ENCODE measurements around the gene MINDY4B. TPM values are rescaled to one million over a fixed set of nuclear protein-coding genes. Genes with fewer than 3 reads are reported as not detected.

MINDY4B gene
- total RNA-seq, 3 donors from 2014 or later (not counting 1 experiment from before 2014, with no cell fraction given): not detected

- Mint-ChIP-seq H3K4me3 (no peak overlapping the region), H3K36me3 (no peaks in the 10 kb centered on the region), H3K27ac (no peak overlapping the region), H3K4me1 (no peaks in the 10 kb centered on the region), H3K9me3 (no peaks in the 10 kb centered on the region), H3K27me3 (ENCODE audit: low read depth in 2 of 2) (peaks cover 11 to 43% of the 10 kb centered on the region in 2 donors)
- Histone ChIP-seq H3K9me3 (ENCODE audit: control insufficient read depth, insufficient read depth, low read length) (no peaks in the 10 kb centered on the region), H3K27ac (ENCODE audit: low read length) (no peak overlapping the region), H3K4me1 (ENCODE audit: control insufficient read depth, insufficient read depth, low read length) (no peaks in the 10 kb centered on the region), H3K36me3 (ENCODE audit: control insufficient read depth, insufficient read depth, low read length) (no peaks in the 10 kb centered on the region), H3K4me3 (ENCODE audit: low read length) (no peak overlapping the region), H3K27me3 (ENCODE audit: control insufficient read depth, insufficient read depth, low read length) (no peaks in the 10 kb centered on the region)
- ATAC-seq (no peak), DNase-seq (no peak)
- 100% methylated on average over 1 of the region's 1 CpG for WGBS (ENCODE audit: insufficient coverage)
- intact Hi-C loops (cut with micrococcal nuclease): no loop called here
- TF ChIP-seq CTCF (IDR thresholded peaks at IDR 0.05): no peak
Measured at GRCh38 chr3:150905746-150906145, 507 bp upstream of the MINDY4B start.

- H3K4me1 ChIP-seq (ENCODE audit: control insufficient read depth, insufficient read depth, low read length): no peaks in the 10 kb centered on the region
- WGBS (ENCODE audit: insufficient coverage): 91% methylated on average over 2 of the region's 2 CpGs
- Mint-ChIP-seq H3K27me3 (ENCODE audit: low read depth in 2 of 2) (peaks cover 13 to 35% of the 10 kb centered on the region in 2 donors), H3K4me3 (no peak overlapping the region), H3K4me1 (no peaks in the 10 kb centered on the region), H3K9me3 (no peaks in the 10 kb centered on the region), H3K27ac (no peak overlapping the region), H3K36me3 (no peaks in the 10 kb centered on the region)
- DNase-seq: no peak
- intact Hi-C loops (cut with micrococcal nuclease): no loop called here
- no peaks in the 10 kb centered on the region for H3K27me3 ChIP-seq (ENCODE audit: control insufficient read depth, insufficient read depth, low read length)
- no peak for ATAC-seq
- no peak for TF ChIP-seq CTCF (IDR thresholded peaks at IDR 0.05)
- H3K36me3 ChIP-seq (ENCODE audit: control insufficient read depth, insufficient read depth, low read length): no peaks in the 10 kb centered on the region
- H3K27ac ChIP-seq (ENCODE audit: low read length): no peak overlapping the region
- no peaks in the 10 kb centered on the region for H3K9me3 ChIP-seq (ENCODE audit: control insufficient read depth, insufficient read depth, low read length)
- no peak overlapping the region for H3K4me3 ChIP-seq (ENCODE audit: low read length)
Measured at GRCh38 chr3:150902988-150903387, 2.3 kb downstream of the MINDY4B start.

- no peaks in the 10 kb centered on the region for H3K4me1 ChIP-seq (ENCODE audit: control insufficient read depth, insufficient read depth, low read length)
Measured at GRCh38 chr3:150901793-150902192, 3.4 kb downstream of the MINDY4B start.

More at GRCh38 chr3:150901793-150902192, 3.4 kb downstream of the MINDY4B start:
- no peak for TF ChIP-seq CTCF (IDR thresholded peaks at IDR 0.05)
- Mint-ChIP-seq H3K27me3 (ENCODE audit: low read depth in 2 of 2) (peaks cover 9 to 26% of the 10 kb centered on the region in 2 donors), H3K9me3 (no peaks in the 10 kb centered on the region), H3K27ac (no peak overlapping the region), H3K4me1 (no peaks in the 10 kb centered on the region), H3K4me3 (no peak overlapping the region), H3K36me3 (no peaks in the 10 kb centered on the region)
- no peaks in the 10 kb centered on the region for H3K27me3 ChIP-seq (ENCODE audit: control insufficient read depth, insufficient read depth, low read length)
- DNase-seq (no peak), ATAC-seq (no peak)
- WGBS (ENCODE audit: insufficient coverage): 88% methylated on average over 10 of the region's 10 CpGs
- H3K27ac ChIP-seq (ENCODE audit: low read length): no peak overlapping the region
- no peaks in the 10 kb centered on the region for H3K9me3 ChIP-seq (ENCODE audit: control insufficient read depth, insufficient read depth, low read length)
- intact Hi-C loops (cut with micrococcal nuclease): no loop called here
- no peaks in the 10 kb centered on the region for H3K36me3 ChIP-seq (ENCODE audit: control insufficient read depth, insufficient read depth, low read length)
- H3K4me3 ChIP-seq (ENCODE audit: low read length): no peak overlapping the region
